GM21825 (cell line): ENCODE results near the gene TECTA.
"Not testable (repeated sequence)": the region's sequence is repeated elsewhere in the genome, so short reads cannot be mapped to it uniquely, and the experiment has no call there.

ENCODE experiments used
- ATAC-seq: cut with Tn5 transposase; IDR thresholded peaks from one replicate; pipeline ENCODE4 v1.9.1; 2021; ENCODE audit warnings: mild to moderate bottlenecking, moderate library complexity; ENCODE audit not compliant: unreplicated experiment

Gene TECTA

DNA sequence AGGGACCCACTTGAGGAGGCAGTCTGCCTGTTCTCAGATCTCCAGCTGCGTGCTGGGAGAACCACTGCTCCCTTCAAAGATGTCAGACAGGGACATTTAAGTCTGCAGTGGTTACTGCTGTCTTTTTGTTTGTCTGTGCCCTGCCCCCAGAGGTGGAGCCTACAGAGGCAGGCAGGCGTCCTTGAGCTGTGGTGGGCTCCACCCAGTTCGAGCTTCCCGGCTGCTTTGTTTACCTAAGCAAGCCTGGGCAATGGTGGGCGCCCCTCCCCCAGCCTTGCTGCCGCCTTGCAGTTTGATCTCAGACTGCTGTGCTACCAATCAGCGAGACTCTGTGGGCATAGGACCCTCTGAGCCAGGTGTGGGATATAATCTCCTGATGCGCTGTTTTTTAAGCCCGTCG is 76.6 kb downstream of the TECTA start:
- not testable (repeated sequence) for ATAC-seq

DNA sequence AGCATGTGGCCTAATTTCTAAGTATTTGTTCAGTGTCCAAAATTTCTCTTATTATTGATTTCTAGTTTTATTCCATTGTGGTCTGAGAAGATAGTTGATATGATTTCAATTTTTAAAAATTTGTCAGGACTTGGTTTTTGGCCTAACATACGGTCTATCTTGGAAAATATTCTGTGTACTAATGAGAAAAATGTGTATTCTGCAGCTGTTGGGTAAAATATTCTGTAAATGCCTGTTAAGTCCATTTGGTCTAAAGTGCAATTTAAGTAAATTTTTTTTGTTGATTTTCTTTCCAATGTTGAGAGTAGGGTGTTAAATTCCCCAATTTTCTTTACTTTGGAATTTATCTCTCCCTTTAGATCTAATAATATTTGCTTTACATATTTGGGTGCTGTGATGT is 78.3 kb downstream of the TECTA start:
- ATAC-seq: no peak

DNA sequence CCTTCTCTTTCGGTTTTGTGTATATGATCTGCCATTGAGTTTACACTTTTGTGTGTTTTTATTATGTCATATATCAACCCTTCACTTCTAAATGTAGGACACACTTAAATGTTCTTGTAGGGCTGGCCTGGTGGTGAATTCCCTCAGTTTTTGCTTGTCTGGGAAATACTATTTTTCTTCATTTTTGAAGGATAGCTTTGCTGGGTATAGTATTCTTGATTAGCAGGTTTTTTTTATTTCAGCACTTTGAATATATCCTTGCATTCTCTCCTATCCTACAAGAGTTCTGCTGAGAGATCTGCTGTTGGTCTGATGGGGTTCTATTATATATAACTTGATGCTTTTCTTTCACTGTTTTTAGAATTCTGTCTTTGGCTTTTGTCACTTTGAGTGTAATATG is 79.1 kb downstream of the TECTA start:
- no peak for ATAC-seq

DNA sequence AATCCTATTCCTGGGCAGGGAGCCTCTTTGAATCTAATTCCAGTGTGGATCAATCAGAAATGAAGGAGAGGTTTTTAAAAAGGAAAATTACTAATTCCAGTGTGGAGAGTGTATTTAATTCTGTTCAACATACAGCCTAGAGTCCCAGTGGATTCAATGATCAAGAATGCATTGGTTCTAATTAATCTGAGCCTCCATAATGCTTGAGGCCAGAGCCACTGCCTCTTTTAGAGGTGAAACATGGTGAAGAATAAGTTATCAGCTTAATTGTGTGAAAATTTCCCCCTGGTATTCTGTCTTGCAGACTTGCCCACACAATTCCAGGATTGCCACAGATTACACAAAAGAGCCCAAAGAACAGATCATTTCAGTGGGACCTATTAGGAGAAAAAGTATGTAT is 87.7 kb downstream of the TECTA start:
- ATAC-seq: no peak

DNA sequence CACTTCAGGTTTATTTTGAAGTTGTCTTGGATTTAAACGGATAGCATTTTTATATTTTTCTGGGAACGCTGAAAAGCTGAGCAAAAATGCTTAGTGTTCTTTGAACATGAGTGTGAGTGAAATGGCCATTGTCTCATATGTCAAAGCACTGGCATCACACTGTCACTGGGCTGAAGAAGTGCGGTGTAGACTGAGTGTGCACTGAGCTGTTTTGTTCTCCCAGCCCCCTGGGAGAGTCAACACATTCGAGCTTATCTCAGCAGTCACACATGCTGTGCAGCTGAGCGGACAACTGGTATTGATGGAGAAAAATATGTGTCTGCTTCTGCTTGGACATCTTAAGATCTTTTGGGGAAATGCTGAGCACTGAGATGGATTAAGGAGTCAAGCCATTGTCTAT is 90.8 kb downstream of the TECTA start:
- ATAC-seq: no peak

DNA sequence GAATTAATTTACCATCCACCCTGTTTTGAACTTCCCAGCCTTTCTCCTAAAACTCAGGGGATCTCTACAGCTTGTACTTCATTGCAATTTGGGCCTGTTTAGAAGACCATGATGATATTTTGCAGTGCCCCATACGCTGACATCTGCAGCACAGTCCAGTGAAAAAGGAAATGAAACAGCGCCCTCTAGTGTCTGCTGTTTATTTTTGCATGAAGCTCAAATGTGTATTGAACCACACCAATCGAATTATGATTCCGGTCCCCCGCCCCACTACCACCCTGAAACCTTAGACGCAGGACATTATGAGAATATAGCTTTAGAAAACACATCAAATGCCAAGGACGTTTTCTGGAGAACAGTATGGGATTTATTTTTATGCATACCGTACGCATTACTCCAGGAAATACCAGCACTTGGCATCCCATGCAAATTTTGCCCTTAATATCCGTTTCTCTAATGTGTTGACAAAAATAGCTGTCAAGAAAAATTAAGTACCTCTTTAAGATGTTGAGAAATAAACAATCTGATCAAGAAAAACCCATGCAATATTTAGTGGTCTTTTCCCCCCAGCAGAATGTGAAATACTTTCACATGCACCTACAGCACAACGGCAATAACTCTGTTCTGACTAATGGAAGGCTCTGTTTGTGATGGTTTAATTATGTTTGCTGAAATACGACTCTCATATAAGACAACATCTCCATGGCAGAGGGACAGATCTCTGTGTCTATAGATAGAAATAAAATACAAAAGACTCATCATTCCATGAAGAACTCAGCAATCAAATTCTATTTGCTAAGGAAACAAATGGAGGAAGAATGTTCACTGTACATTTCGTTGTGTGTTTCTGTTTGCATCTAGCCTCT is 93.9 kb downstream of the TECTA start:
- ATAC-seq: no peak

DNA sequence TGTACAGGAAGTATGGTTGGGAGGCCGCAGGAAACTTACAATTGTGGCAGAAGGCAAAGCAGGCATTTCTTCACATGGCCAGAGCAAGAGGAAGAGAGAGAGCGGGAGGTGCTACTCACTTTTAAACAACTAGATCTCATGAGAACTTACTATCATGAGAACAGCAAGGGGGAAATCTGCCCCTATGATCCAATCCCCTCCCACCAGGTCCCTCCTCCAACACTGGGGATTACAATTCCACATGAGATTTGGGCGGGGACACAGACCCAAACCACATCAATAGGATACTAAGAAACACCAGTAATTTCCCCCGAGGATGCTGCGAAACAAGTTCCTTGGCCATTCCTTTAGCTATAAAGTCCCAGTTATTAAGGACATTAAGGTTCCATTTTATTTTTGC is 97.4 kb downstream of the TECTA start:
- no peak for ATAC-seq

DNA sequence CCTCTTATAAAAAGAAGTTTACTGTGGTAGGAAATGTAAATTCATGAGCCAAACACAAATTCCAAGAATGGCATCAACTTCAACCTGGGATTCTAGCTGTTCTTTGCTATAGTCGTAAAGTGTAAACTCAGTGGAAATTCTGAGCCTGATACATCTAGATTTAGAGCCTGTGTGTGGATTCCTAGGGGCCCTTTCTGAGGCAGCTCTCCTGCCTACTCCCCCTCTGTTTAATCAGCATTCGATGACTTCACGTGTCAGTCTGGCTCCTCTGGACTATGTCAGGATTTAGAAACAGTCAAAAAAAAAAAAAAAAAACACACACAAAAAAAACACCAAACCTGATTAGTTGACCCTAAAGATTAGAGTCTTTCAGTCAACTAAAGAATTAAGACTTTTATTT is 98.5 kb downstream of the TECTA start:
- ATAC-seq: no peak

DNA sequence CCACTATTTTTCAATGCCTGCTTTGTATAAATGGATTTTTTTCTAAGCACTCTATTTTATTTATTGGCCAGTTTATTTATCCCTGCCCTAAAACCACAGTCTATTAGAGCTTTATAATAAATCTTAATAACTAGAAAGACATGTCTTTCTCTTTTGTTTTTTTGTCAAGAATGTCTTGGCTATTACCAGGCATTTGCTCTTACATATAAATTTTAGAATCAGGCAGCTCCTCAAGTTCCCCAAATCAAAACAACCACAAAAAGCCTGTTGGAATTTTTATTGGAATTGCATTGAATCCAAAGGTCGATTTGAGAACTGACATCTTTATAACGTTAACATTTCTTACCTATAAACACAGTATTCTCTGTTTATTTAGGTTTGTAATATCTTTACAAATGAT is 105.8 kb downstream of the TECTA start:
- no peak for ATAC-seq

DNA sequence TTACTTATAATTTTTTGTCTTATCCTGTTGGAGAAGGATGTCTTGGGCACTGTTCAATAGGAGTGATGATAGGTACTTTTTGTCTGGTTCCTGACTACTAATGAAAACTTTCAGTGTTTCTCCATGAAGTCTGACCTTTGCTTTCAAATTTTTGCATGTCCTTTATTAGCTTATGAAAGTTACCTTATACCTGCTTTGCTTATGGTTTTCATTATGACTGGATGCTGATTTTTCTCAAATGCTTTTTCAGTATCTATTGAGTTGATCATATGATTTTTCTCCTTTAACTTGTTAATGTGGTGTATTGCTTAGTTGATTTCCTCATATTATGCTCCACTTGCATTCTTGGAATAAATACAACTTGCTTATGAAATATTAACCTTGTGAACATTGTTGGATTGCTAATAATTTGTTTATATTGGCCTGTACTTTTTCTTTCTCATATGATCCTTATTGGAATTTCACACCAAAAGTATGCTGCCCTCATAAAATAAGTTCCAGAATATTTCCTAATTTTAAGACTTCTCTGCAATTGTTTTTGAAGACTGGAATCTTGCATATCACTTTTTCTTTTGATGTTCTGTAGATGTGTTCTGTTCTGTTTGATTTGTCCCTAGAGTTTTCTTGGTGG is 106.6 kb downstream of the TECTA start:
- peak; percentile 44 for ATAC-seq

DNA sequence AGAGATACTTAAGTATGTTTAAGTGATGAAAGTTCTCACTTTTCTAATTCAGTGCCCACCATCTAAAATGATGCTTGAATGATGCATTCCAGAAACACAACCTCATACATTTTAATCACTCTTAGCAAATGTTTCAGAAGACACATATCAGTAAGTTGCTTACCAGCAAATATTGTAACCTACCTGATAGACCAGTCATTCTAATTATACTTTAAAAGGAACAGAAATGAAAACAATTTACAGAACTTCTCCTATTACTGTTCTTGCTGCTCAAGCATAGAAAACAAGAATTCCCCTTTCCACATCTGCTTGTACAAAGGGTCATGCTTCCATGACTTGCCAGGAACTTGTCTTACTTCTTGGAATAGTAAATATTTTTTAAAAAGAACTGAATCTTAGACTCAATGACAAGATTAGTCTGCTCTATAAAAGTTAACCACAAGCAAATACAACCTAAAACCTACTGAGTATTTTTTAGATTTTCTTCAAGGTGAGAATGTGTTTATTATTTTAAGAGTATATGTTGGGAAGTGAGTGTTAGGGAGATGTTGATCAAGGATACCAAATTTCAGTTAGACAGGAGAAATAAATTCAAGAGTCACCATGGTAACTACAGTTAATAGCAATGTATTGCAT is 109.5 kb downstream of the TECTA start:
- ATAC-seq: no peak

DNA sequence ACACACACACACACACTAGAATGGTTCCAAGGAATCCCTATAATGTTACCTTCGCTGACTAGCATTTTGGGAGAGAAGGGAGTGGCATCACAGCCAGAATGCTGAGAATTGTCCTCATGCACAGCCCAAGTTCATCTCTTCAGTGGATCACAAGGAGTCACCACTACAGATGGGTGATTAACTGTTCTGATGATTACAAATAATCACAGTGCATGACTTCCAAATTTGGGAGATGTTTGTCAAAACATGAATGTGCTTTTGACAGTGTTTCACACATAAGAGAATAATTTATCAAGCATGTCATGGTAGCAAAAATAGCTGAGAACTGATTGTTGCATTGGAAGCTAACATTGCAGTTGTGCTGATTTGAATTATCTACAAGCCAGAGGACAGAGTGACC is 110.6 kb downstream of the TECTA start:
- ATAC-seq: no peak

DNA sequence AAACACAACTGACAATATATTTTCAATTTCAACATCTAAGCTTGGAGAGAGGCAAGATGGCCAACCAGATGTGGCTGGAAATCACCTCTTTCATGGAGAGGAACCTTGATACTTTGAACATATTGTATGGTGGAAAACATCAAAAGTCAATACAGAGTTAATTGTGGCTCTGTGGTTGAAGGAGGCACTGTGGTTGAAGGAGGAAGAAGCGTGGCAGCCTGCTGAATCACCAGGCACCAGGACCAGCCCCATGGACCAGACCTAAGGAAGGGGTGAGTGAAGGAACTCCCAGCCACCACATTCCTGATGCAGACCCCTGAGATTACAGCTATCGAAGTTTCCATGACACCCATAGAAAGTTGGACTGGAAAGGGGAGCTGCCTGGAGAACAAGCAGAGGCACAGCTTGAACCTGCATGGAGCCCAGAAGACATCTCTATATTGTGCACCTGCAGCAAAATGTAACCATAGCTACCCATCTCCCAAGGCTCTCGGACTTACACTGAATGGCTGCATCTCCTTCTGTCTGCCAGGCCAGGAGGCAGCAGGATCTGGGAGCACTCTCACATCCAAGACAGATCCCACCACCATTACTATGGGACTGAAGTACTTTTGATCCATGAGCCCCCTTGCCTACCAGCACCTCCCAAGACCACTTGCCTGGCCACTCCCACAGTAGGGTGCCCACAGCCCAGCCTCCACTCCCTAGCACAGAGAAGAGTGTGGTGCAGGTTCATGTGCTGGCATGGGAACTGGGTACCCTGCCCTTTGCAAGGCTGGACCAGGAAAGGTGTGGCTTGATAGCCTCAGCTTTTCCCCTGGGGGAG is 111.7 kb downstream of the TECTA start:
- ATAC-seq: no peak

DNA sequence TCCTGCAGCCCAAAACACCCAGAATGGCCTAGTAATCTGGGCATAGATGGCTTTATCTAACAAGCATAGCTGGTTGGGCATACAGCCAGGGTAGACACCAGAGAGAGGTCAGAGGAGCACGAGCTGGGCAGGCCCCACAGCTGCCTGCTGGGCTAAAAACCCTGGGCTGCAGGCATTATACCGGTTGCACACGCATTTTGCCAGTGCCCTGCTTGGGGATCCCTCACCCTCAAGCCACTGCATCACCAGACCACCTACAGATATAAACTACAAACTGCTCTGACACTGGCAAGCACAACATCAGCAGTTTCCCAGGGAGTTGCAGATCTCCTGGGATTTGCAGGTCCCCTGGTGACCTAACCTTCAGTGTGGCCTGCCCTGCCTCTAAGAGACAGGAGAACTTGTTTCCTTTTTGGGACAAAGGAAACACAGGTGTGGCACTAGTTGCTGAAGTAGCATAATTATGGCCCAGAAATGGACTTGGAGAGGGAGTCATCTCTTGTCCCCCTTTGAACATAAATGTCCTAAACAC is 112.4 kb downstream of the TECTA start:
- ATAC-seq: no peak

DNA sequence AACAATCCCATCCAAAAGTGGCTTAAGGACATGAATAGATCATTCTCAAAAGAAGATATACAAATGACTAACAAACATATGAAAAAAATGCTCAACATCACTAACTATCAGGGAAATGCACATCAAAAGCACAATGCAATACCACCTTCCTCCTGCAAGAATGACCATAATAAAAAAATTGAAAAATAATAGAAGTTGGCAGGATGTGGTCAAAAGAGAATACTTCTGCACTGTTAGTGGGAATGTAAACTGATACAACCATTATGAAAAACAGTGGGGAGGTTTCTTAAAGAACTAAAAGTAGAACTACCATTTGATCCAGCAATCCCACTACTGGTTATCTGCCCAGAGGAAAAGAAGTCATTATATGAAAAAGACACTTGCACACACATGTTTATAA is 113.8 kb downstream of the TECTA start:
- no peak for ATAC-seq

DNA sequence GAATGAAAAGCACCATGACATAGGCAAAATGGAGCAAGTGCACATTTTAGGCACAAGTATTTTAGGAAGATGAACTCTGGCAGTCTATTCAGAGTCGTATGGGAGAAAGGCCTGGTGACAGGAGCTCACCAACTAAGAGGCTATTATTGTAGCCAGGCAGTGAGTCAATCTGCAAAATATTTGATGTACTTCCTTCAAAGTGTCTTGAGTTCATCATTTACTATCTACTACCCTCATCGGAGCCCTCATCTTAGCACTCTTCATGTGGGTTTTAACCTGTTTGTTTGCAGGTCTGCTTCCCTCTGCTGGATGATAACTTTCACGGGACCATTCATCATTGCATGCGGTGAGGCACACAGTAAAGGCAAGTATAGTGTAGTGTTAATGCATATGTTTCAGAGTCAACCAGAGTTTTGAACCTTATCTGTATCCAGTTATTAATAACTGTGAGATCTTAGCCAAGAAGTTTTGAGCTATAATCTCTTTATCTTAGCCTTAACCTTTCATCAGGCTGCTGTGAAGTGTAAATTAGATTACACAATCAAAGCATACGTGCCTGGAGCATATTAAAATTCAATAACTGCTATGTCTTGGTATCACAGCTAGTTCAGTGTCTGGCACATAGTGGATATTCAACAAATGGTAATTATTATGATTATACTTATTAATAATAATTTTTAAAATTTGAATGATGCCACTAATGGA is 120.6 kb downstream of the TECTA start:
- no peak for ATAC-seq

DNA sequence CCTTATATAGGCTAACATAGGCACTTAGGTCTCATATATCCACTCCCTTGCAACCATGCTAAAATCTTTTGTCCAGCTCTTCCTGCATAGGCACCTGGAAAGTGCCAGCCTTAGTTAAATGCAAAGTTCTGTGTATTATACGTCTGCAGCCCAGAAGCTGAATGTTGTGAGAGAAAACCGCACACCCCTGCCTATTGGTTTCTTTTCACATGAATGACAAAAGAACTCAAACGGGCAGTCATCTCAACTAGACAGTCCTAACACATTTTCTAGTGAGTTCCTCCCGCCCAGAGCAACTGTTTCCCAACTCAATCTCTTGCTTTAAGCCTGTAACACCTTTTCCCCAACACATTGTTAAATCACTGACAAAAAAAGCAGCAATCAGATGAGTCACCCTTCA is 122.1 kb downstream of the TECTA start:
- no peak for ATAC-seq

DNA sequence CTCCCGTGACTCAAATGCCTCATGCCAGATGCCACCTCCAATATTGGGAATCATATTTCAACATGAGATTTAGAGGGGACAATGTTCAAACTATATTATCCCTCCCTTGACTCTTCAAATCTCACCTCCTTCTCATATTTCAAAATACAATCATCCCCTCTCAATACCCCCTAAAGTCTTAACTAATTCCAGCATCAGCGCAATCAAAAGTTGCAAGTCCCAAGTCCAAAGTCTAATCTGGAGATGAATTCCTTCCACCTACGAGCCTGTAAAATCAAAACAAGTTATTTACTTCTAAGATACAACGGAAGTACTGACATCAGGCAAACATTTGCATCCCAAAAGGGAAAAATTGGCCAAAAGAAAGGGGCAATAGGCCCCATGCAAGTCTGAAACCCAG is 124.3 kb downstream of the TECTA start:
- ATAC-seq: no peak

DNA sequence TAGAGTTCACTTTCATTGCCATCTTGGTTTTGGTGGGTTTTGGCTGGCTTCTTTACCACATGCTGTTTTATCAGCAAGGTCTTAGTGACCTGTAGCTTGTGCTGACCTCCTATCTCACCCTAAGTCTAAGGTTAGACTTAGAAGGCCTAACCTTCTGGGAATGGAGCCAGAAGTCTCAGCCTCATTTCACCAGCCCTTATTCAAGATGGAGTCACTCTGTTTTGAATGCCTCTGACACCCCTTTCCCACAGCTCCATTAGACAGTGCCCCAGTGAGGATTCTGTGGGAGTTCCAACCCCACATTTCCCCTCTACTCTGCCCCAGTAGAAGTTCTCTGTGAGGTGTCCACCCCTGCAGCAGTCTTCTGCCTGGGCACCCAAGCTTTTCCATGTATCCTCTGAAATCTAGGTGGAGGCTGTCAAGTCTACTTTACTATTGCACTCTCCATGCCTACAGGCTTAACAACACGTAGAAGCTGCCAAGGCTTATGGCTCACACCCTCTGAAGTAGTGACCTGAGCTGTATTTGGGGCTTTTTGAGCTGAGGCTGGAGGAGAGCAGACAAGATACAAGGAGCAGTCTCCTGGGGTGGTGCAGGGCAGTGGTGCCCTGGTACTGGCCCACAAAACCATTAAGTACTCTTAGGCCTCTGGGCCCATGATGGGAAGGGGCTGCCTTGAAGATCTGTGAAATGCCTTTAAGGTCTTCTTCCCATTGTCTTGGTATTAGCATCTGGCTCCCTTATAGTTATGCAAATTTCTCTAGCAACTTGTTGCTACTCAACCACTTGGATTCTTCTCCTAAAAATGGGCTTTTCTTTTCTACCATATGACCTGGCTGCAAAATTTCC is 125.6 kb downstream of the TECTA start:
- ATAC-seq: no peak
